ENCODE results near the gene TTC7B. TPM values are rescaled to one million over a fixed set of nuclear protein-coding genes. Genes with fewer than 3 reads are reported as not detected.

TTC7B gene
- total RNA-seq, 1 donor from 2014 or later, result 46.6 TPM

GRCh38 chr14:90496379-90496778 lies 319.9 kb downstream of the TTC7B start:
- no peaks in the 10 kb centered on the region for H3K27me3 Mint-ChIP-seq
- DNase-seq (ENCODE audit: low spot score, unreplicated experiment), result no peak
- H3K27ac Mint-ChIP-seq, result no peak overlapping the region
- no peaks in the 10 kb centered on the region for H3K9me3 Mint-ChIP-seq (ENCODE audit: low read depth)
- no peaks in the 10 kb centered on the region for H3K36me3 Mint-ChIP-seq (ENCODE audit: insufficient read depth)
- no peak overlapping the region for H3K4me3 Mint-ChIP-seq (ENCODE audit: low read depth)
- TF ChIP-seq, protein P1, sequence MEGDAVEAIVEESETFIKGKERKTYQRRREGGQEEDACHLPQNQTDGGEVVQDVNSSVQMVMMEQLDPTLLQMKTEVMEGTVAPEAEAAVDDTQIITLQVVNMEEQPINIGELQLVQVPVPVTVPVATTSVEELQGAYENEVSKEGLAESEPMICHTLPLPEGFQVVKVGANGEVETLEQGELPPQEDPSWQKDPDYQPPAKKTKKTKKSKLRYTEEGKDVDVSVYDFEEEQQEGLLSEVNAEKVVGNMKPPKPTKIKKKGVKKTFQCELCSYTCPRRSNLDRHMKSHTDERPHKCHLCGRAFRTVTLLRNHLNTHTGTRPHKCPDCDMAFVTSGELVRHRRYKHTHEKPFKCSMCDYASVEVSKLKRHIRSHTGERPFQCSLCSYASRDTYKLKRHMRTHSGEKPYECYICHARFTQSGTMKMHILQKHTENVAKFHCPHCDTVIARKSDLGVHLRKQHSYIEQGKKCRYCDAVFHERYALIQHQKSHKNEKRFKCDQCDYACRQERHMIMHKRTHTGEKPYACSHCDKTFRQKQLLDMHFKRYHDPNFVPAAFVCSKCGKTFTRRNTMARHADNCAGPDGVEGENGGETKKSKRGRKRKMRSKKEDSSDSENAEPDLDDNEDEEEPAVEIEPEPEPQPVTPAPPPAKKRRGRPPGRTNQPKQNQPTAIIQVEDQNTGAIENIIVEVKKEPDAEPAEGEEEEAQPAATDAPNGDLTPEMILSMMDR (IDR thresholded peaks at IDR 0.05; ENCODE audit: unreplicated experiment), result no peak
- peaks cover 9% of the 10 kb centered on the region for H3K4me1 Mint-ChIP-seq (ENCODE audit: low read depth)

DNA sequence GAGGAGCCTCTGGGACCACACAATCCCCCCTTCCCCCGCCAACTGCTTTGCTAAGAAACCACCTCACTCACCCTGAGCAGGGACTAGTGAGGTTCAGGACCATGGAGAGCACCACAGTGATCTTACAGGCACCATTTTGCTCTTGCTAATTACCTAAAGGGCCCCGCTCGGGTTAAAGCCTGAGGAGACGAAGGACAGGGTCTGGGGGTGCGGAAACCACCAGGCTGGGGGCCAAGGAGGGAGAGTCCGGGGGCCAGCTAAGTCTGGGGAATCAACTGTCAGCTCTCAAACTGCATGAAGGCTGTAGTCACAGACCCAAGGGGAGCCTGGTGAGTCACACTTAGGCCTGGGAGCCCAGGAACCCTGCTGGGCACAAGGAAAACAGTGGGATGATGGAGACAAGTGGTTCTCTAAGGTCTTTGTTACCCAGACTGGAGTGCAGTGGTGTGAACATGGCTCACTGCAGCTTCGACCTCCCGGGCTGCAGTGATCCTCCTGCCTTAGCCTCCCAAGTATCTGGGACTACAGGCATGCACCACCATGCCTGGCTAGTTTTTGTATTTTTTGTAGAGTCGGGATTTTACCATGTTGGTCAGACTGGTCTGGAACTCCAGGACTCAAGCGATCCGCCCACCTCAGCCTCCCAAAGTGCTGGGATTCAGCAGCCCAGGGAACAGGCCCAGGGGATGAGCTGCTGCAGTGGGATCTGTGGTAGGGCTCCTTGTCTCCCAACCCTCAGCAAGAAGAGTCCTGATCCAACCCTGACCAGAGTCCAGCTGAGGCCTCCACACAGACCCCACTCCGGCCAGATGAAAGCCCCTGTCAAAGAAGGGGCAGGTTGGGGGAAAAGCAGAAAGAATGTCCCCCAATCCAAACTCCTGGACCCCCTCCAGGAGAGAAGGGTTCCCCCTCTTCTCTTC lies 320.6 kb downstream of the TTC7B start:
- peaks cover 6% of the 10 kb centered on the region for H3K4me1 Mint-ChIP-seq (ENCODE audit: low read depth)
- no peaks in the 10 kb centered on the region for H3K36me3 Mint-ChIP-seq (ENCODE audit: insufficient read depth)
- no peak overlapping the region for H3K4me3 Mint-ChIP-seq (ENCODE audit: low read depth)
- TF ChIP-seq, protein P1 (IDR thresholded peaks at IDR 0.05; ENCODE audit: unreplicated experiment), result no peak
- DNase-seq (ENCODE audit: low spot score, unreplicated experiment), result peak; percentile 73
- H3K9me3 Mint-ChIP-seq (ENCODE audit: low read depth), result no peaks in the 10 kb centered on the region
- no peak overlapping the region for H3K27ac Mint-ChIP-seq
- H3K27me3 Mint-ChIP-seq, result no peaks in the 10 kb centered on the region

DNA sequence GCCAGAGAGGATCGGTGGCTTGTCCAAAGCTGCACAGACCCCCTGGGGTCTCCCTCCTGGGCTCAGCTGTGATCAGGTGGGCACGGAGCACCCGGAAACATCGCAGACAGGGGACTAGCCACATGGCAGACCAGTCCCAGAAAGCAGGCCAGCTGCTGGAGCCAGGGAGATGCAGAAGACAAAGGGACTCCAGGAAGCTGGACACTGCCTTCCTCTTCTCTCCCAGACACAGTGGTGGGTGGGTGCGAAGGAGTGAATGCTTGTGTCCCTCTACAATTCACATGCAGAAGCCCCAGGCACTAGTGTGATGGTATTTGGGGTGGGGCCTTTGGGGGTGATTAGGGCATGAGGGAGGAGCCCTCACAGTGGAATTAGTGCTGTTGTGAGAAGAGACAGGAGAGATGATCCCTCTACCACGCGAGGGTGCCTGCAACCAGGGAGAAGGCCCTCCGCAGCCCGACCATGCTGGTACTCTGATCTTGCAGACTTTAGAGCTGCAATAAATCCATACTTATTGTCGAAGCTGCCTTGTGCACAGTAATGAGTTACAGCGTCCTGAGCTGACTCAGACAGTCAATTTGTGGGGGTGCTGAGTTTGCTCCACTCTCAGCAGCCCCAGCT lies 324.2 kb downstream of the TTC7B start:
- DNase-seq (ENCODE audit: low spot score, unreplicated experiment), result no peak
- H3K36me3 Mint-ChIP-seq (ENCODE audit: insufficient read depth), result no peaks in the 10 kb centered on the region
- H3K27me3 Mint-ChIP-seq, result peaks cover 3% of the 10 kb centered on the region
- peaks cover 1% of the 10 kb centered on the region for H3K4me1 Mint-ChIP-seq (ENCODE audit: low read depth)
- TF ChIP-seq, protein P1 (IDR thresholded peaks at IDR 0.05; ENCODE audit: unreplicated experiment), result no peak
- no peak overlapping the region for H3K4me3 Mint-ChIP-seq (ENCODE audit: low read depth)
- no peak overlapping the region for H3K27ac Mint-ChIP-seq
- H3K9me3 Mint-ChIP-seq (ENCODE audit: low read depth), result no peaks in the 10 kb centered on the region

GRCh38 chr14:90491221-90491885 lies 324.9 kb downstream of the TTC7B start:
- Mint-ChIP-seq H3K36me3 (ENCODE audit: insufficient read depth) (no peaks in the 10 kb centered on the region), H3K9me3 (ENCODE audit: low read depth) (no peaks in the 10 kb centered on the region), H3K27ac (no peak overlapping the region), H3K4me1 (ENCODE audit: low read depth) (peaks cover 1% of the 10 kb centered on the region), H3K4me3 (ENCODE audit: low read depth) (no peak overlapping the region), H3K27me3 (peaks cover 3% of the 10 kb centered on the region)
- TF ChIP-seq, protein P1 (IDR thresholded peaks at IDR 0.05; ENCODE audit: unreplicated experiment), result no peak
- no peak for DNase-seq (ENCODE audit: low spot score, unreplicated experiment)

DNA sequence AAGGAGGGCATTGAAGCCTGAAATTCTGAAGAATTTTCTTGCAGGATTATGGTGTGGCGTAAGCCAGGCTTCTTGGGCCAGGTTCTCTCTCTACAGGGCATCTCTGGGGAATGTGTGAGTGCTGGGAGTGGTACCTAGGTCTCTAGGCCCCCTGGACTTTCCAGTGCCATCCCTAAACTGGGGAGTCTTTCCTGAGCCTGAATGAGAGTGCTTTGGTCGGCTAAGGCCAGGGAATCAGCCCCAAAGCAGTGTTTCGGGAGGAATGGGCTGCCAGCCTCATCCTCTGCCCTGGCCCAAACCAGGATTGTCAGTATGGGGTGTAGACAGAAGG lies 325.5 kb downstream of the TTC7B start:
- H3K27ac Mint-ChIP-seq, result no peak overlapping the region
- TF ChIP-seq, protein P1 (IDR thresholded peaks at IDR 0.05; ENCODE audit: unreplicated experiment), result no peak

More for the DNA sequence above, 325.5 kb downstream of the TTC7B start:
- Mint-ChIP-seq H3K27me3 (peaks cover 3% of the 10 kb centered on the region), H3K36me3 (ENCODE audit: insufficient read depth) (no peaks in the 10 kb centered on the region), H3K4me1 (ENCODE audit: low read depth) (peaks cover 1% of the 10 kb centered on the region), H3K9me3 (ENCODE audit: low read depth) (no peaks in the 10 kb centered on the region), H3K4me3 (ENCODE audit: low read depth) (no peak overlapping the region)
- no peak for DNase-seq (ENCODE audit: low spot score, unreplicated experiment)
